IPS-15b (cell line): Measurements from ENCODE around the gene PAF1.

Experiments
- H3K27me3 ChIP-seq: one replicate; pipeline ENCODE4 v1.6.1; 2013; ENCODE audit warnings: low read length; ENCODE audit not compliant: control insufficient read depth, insufficient read depth
- H3K36me3 ChIP-seq: one replicate; pipeline ENCODE4 v1.6.1; 2013; ENCODE audit warnings: low read length; ENCODE audit not compliant: control insufficient read depth, insufficient read depth
- H3K4me1 ChIP-seq: one replicate; pipeline ENCODE4 v1.6.1; 2013; ENCODE audit warnings: mild to moderate bottlenecking, low read length; ENCODE audit not compliant: control insufficient read depth, insufficient read depth
- H3K4me3 ChIP-seq: one replicate; pipeline ENCODE4 v1.5.1; 2013; ENCODE audit warnings: low read depth, low read length
- H3K9ac ChIP-seq: one replicate; pipeline ENCODE4 v1.6.1; 2013; ENCODE audit warnings: low read depth, mild to moderate bottlenecking, low read length
- H3K9me3 ChIP-seq: one replicate; pipeline ENCODE4 v1.6.1; 2013; ENCODE audit warnings: mild to moderate bottlenecking, low read length; ENCODE audit not compliant: control insufficient read depth, insufficient read depth

The PAF1 gene

DNA sequence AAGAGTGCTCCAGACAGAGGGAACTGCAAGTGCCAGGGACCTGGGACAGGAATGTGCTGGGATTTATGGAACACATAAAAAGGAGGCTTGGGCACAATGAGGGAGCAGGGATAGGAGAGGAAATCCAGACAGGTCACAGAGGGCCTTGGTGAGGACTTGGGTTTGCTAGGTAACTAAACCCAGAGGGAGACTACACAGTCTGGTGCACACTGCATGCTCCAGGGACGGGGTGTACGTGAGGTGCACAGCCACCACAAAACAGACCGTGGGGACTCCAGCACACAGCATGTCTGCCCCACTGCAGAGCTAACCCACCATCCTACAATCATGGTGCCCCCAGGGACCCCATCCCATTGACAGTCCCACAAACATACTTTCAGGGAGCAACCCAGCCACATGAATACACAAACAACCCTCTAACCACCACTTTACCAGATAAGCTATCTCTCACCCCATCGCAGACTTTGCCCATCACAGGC is 10.2 kb upstream of the PAF1 start:
- Histone ChIP-seq H3K9me3 (no peaks in the 10 kb centered on the region), H3K27me3 (no peaks in the 10 kb centered on the region), H3K4me1 (peaks cover 22% of the 10 kb centered on the region), H3K4me3 (no peak overlapping the region), H3K9ac (no peak overlapping the region), H3K36me3 (peaks cover 2% of the 10 kb centered on the region)

DNA sequence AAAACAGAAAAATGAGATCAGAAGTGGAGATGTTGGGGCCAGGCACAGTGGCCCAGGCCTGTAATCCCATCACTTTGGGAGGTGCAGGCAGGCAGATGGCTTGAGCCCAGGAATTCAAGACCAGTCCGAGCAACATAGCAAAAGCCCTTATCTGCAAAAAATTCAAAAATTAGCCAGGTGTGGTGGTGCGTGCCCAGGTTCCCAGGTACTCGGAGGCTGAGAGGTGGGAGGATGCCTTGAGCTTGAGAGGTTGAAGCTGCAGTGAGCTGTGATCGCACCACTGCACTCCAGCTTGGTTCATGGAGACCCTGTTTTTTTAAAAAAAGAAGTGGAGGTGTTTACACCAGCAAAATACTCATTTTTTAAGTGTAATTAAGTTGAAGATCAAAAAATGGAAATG is 9.2 kb upstream of the PAF1 start:
- Histone ChIP-seq H3K4me1 (peaks cover 17% of the 10 kb centered on the region), H3K36me3 (peaks cover 2% of the 10 kb centered on the region), H3K27me3 (no peaks in the 10 kb centered on the region), H3K9me3 (no peaks in the 10 kb centered on the region), H3K4me3 (no peak overlapping the region), H3K9ac (no peak overlapping the region)

GRCh38 chr19:39399668-39400050 is 8.8 kb upstream of the PAF1 start:
- Histone ChIP-seq H3K4me1 (peaks cover 17% of the 10 kb centered on the region), H3K27me3 (no peaks in the 10 kb centered on the region), H3K36me3 (peaks cover 2% of the 10 kb centered on the region), H3K9me3 (no peaks in the 10 kb centered on the region), H3K4me3 (no peak overlapping the region), H3K9ac (no peak overlapping the region)

DNA sequence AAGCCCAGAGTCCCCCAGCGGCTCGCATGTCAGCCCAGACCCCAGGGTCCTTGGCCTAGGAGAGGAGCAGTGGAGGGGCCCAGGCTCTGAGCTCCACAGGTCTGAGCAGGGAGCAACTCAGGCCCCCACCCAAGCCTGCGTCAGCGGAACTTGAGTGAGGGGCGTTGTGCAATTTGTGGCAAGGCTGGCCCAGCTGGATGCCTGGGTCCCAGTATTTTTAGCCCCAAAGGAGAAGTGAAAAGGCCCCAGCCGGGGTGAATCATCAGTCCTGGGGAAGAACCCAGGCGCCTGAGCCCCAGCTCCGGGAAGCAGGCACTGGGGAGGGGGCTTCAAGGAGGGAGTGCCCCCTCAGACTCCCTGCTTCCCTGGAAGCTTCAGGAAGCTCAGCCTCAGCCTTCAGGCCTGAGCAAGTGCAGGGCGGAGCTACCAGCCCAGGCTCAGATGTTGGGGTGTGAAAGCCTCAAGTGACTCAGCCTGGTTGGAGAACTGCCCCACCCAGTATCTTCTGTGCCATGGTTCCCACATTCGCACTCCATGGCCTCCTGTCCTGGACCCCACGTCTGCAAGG is 7.5 kb upstream of the PAF1 start:
- Histone ChIP-seq H3K9ac (no peak overlapping the region), H3K27me3 (no peaks in the 10 kb centered on the region), H3K4me3 (no peak overlapping the region), H3K36me3 (peaks cover 9% of the 10 kb centered on the region), H3K4me1 (peaks cover 17% of the 10 kb centered on the region), H3K9me3 (no peaks in the 10 kb centered on the region)

GRCh38 chr19:39397360-39398296 is 6.7 kb upstream of the PAF1 start:
- Histone ChIP-seq H3K9ac (no peak overlapping the region), H3K4me3 (no peak overlapping the region), H3K4me1 (peaks cover 17% of the 10 kb centered on the region), H3K9me3 (no peaks in the 10 kb centered on the region), H3K27me3 (no peaks in the 10 kb centered on the region), H3K36me3 (peaks cover 10% of the 10 kb centered on the region)

DNA sequence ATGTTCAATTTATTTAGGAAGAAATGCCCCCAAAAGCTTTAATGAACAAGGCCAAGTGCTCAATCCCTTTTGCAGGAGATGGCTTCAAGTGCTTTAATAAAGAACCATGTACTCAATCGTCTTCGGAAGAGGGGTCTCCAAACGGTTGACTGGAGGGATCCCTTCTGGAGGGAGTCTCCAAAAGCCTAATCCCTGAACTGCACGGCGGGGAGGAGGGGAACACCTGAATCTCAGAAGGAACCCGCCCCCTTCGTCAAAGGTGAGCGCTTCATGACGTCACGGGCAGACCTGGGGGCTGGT is 505 bp downstream of the PAF1 start:
- Histone ChIP-seq H3K27me3 (no peaks in the 10 kb centered on the region), H3K9ac (peak overlapping the region; percentile 86), H3K36me3 (peaks cover 26% of the 10 kb centered on the region), H3K4me1 (peaks cover 2% of the 10 kb centered on the region), H3K4me3 (peak overlapping the region; percentile 73), H3K9me3 (no peaks in the 10 kb centered on the region)

GRCh38 chr19:39389631-39390414 is 1.1 kb downstream of the PAF1 start:
- Histone ChIP-seq H3K4me3 (peak overlapping the region; percentile 73), H3K9ac (peak overlapping the region; percentile 86), H3K9me3 (no peaks in the 10 kb centered on the region), H3K27me3 (no peaks in the 10 kb centered on the region), H3K36me3 (peaks cover 28% of the 10 kb centered on the region), H3K4me1 (peaks cover 2% of the 10 kb centered on the region)

DNA sequence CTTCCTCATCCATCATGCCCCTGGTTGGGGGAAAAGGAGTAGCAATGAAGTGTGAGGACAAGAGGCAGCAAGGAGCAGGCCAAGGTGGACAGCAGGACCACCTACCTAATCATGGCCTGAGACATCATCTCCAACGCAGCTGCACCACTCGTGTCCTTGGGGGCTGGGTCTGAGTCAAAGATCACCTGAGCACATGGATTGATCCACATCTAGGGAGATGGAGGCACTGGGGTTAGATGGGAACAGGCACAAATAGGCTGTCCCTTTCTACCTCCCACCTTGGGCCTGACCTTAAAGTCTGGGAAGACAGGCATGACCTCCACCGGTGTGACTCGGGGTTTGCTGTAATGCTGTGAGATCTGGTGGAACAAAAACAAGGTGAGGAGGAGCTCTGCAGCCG is 2.2 kb downstream of the PAF1 start:
- H3K4me1 ChIP-seq, result peaks cover 2% of the 10 kb centered on the region
- H3K4me3 ChIP-seq, result no peak overlapping the region
- H3K9ac ChIP-seq, result no peak overlapping the region
- H3K9me3 ChIP-seq, result no peaks in the 10 kb centered on the region
- no peaks in the 10 kb centered on the region for H3K27me3 ChIP-seq
- H3K36me3 ChIP-seq, result peaks cover 25% of the 10 kb centered on the region

DNA sequence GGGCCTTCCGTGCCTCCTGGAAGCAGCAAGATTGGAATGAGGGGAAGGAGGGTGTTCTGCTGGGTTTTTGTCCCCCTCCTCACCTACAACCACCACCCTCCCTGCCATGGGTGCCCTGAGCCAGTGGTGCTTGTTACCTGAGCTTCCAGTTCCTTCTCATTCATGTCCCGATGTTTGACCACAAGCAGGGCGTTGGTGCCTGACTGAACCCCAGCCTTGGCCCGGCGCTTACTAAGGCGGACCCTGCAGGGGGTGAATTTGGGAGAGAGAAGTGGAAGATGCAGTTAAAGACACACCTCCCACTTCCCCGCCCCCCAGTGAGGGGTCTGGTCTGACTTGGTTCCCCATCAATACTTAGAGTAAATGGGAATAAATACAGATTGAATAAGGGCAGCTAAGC is 4.3 kb downstream of the PAF1 start:
- Histone ChIP-seq H3K4me1 (peaks cover 2% of the 10 kb centered on the region), H3K27me3 (no peaks in the 10 kb centered on the region), H3K36me3 (peaks cover 36% of the 10 kb centered on the region), H3K9me3 (no peaks in the 10 kb centered on the region), H3K4me3 (no peak overlapping the region), H3K9ac (no peak overlapping the region)

DNA sequence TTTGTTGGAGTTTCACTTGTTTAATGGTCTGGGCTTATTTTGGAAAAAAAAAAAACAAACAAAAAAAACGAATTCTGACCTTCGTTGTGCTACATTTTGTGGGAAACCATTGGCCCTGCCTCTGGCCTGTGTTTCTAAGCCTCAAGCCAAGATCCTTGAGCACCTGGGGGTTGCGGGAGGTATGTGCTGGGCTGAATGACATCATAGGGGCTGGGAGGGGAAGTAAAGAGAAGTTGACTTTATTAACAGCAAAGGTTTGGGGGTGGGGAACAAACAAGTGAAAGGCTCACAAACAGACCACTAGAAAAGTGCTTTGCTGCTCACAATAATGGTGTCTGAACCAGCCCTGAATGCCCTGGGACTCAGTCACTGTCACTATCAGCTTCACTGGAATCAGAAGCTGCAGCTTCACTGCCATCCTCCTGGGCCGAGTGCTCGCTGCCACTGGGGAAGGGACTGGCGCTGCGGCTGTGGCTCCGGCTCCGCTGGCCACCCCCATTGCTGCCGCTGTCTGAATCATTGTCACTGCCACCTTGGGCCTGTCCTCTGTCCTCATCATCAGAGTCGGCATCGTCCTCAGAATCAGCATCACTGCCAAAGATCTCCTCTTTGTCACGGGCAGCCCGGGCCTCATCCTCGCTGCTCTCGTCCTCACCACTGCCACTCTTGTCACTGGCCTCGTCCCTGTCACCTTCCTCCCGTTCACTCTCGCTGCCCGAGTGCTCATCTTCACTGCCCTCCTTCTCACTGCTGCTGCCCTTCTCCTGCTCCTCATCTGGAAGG is 5.1 kb downstream of the PAF1 start:
- H3K9ac ChIP-seq, result no peak overlapping the region
- H3K4me1 ChIP-seq, result peaks cover 2% of the 10 kb centered on the region
- H3K4me3 ChIP-seq, result no peak overlapping the region
- peaks cover 43% of the 10 kb centered on the region for H3K36me3 ChIP-seq
- no peaks in the 10 kb centered on the region for H3K9me3 ChIP-seq
- H3K27me3 ChIP-seq, result no peaks in the 10 kb centered on the region

DNA sequence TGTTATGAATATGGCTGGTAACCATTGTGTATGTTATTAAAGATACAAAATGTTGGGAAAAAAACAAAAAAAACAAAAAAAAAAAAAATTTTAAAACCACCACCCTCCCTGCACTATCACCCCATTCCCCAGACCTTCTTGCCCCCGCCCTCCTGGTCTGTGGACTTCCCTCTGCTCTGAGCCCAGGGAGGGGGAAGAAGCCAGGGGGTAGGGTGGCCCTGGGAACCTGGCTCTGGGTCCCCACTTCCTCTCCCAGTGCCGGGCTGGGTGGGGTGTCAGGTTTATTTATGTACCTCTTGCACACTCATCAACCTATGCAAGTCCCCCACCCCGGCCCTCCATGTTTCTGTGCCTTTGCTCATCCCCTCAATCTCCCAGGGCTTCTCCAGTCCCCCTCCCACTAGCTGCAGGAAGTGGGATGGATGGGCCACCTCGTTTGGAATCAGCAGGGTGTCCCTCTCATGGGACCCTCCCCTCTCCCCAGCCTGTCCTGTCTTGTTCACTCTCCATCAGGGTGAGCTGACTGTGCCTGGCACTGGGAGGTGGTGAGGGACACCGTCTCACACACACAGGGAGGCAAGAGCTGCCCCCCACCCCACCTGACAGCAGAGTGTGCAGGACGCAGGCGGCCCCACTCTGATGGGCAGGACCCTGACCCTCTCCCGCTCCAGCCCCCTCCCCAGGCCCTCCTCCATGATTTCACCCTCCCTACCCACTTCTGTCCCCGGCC is 5.9 kb downstream of the PAF1 start:
- H3K4me3 ChIP-seq, result no peak overlapping the region
- H3K9ac ChIP-seq, result no peak overlapping the region
- no peaks in the 10 kb centered on the region for H3K27me3 ChIP-seq
- H3K9me3 ChIP-seq, result no peaks in the 10 kb centered on the region
- peaks cover 52% of the 10 kb centered on the region for H3K36me3 ChIP-seq
- peaks cover 2% of the 10 kb centered on the region for H3K4me1 ChIP-seq
